GM12891 (cell line): ENCODE measurements around the gene LRP5.
"Not testable (repeated sequence)": the region's sequence is repeated elsewhere in the genome, so short reads cannot be mapped to it uniquely, and the experiment has no call there.

Experiments used
- DNase-seq: peaks from one replicate; pipeline ENCODE4 v3.0.0; 2011; ENCODE audit warnings: low spot score; ENCODE audit not compliant: insufficient read length
- FAIRE-seq: peaks from 2 replicates; lab custom pipeline; 2011; peaks lifted over from hg19 to GRCh38; lab: Jason Lieb, UNC
- PAX5 ChIP-seq: IDR thresholded peaks from 2 replicates; pipeline ENCODE4 v1.6.1; 2011; ENCODE audit warnings: low read length, moderate library complexity, mild to moderate bottlenecking; ENCODE audit not compliant: insufficient read depth, severe bottlenecking
- POLR2A ChIP-seq: IDR thresholded peaks from 2 replicates; pipeline ENCODE4 v1.6.1; 2011; ENCODE audit warnings: low read depth, low read length, control low read depth
- POLR2AphosphoS5 ChIP-seq: IDR thresholded peaks from 2 replicates; pipeline ENCODE4 v1.6.1; 2011; ENCODE audit warnings: low read depth, low read length, control low read depth
- POU2F2 ChIP-seq: IDR thresholded peaks from 2 replicates; pipeline ENCODE4 v1.6.1; 2011; ENCODE audit warnings: low read depth, mild to moderate bottlenecking, control low read depth, low read length, moderate library complexity
- SPI1 ChIP-seq: IDR thresholded peaks from 2 replicates; pipeline ENCODE4 v1.6.1; 2011; ENCODE audit warnings: low read depth, low read length, control low read depth
- TAF1 ChIP-seq: IDR thresholded peaks from 2 replicates; pipeline ENCODE4 v1.6.1; 2011; ENCODE audit warnings: low read depth, low read length, control low read depth

LRP5 gene

DNA sequence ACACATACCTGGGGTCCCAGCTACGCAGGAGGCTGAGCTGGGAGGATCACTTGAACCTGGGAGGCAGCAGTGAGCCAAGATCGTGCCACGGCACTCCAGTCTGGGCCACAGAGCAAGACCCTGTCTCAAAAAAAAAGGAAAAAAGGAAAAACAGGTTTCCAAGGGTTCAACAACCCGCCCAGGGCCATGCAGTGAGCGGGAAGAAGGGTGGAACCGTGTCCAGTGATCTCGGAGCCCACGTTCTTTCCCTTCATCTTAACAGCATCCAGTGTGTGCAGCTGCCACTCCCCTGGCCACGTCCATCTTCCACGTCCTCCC, 14.9 kb upstream of the LRP5 start:
- peak; percentile 33 for FAIRE-seq
- DNase-seq = no peak
- TF ChIP-seq SPI1 (no peak), POLR2A (no peak), PAX5 (no peak), POU2F2 (no peak), POLR2AphosphoS5 (no peak), TAF1 (no peak)

DNA sequence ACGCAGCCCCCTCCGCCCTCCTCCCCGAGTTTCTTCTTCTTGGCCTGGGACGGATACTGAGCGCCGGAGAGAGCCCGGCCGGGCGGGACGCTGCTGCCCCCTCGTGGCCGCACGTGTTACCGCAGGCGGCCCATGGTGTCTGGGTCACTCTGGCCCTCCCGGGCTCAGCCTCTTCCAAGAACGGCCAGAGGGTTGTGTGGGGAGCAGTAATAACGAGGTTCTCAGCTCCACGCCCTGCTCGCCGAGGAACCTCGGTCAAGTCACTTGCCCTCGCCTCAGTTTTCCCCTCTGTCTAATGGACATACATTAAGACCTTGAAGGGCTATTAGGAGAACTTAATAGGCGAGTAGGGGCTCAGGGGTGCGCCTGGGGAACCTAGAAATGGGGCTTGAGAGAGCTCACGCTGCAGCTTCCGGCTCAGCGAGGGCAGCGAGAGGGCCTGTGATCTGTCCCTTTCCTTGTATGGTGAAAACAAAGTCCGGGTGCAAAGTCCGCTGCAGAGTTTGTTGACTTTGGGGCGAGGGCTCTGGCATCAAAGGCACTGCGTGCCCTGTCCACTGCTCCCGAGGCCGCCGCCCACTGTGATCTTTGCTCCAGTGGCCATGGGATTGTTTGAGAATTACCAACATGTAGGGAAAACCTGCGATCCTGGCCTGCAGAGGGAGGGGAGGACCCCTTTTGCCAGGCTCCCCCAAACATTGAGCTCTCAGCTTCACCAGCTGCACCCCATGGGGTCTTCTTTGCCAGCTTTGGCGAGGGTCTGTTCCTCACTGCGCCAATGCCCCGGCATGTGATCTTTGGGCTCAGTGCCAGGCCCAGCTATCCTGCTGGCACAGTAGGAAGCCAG, 14.4 kb upstream of the LRP5 start:
- FAIRE-seq = peak; percentile 40
- TF ChIP-seq POLR2AphosphoS5 = no peak
- no peak for TF ChIP-seq POU2F2
- DNase-seq = peak; percentile 72

DNA sequence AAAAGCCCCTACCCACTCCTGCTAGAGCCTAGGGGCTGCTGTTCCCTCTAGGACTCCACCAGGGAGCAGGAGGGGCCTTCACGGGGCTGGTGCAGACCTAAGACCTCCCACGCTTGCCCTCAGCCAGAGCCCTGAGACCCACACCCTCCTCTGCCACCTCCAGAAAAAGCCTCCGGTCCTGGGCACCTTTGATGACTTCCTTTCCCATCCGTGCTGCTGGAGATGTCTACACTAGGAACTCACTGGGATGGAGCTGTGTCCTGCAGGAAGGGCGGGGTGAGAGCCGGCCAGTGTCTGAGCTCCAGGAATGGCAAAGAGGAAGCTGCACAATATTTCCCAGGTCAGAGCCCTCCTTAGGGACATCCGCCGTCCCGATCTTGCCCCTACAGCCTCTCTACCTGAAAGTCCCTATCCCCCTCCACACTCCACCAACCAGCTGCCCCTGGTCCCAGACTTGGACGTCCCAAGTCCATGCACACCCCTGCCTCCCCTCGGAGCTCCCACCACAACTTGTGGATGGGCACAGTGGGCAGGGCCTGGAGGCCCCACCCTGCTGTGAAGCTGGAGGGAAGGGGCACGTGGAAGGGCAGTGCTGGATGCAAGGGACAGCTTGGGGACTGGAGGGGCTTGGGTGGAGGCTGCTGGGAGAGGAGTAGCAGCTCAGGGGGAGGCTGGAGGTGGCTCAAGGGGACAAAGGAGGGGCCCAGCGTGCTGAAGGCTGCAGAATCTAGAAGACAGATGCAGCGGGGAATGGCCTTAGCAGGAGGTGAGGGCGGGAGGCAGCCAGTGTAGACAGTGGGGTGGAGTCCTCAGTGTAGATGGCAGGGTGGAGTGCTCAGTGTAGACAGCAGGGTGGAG, 13.5 kb upstream of the LRP5 start:
- no peak for TF ChIP-seq TAF1
- no peak for TF ChIP-seq POU2F2
- TF ChIP-seq PAX5 = no peak
- TF ChIP-seq SPI1 = no peak
- no peak for TF ChIP-seq POLR2AphosphoS5
- no peak for TF ChIP-seq POLR2A
- FAIRE-seq (no peak), DNase-seq (no peak)

DNA sequence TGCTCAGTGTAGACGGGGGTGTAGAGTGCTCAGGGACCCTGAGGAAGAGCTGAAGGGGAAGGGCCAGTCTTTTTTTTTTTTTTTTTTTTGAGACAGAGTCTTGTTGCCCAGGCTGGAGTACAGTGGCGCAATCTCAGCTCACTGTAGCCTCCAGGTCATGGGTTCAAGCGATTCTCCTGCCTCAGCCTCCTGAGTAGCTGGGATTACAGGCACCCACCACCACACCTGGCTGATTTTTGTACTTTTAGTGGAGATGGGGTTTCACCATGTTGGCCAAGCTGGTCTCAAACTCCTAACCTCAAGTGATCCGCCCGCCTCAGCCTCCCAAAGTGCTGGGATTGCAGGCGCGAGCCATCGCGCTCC, 12.9 kb upstream of the LRP5 start:
- not testable (repeated sequence) for DNase-seq, FAIRE-seq

DNA sequence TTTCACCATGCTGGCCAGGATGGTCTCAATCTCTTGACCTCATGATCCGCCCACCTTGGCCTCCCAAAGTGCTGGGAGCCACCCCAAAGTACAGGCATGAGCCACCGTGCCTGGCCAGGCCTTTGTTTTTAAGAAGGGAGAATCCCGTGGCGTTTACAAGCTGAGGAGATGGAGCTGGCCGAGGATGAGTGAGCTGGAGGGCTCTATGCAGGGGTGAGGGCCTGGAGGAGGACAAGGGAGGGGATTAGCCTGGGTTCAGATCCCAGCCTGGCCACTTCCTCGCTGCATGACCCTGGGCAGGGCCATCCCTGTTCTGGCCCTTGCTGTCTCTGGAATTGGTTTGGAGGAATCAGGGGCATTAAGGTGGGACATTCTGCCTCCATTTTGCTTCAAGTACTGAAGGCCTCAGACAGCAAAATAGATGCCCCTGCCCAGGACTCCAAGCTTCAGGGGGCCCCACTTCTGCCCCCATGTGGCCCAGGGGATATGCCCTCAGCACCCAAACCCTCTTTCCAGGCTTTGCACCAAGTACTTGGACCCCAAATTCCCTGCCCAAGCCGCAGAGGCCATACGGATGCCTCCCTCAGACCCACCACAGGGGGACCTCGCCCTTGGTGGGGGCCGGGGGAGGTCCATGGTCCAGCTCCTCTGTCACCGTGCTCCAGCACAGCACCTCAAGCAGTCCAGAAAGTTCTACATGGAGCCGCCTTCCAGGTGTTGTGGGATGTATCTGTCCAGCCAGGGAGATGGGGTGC, 12.1 kb upstream of the LRP5 start:
- no peak for TF ChIP-seq POU2F2
- no peak for FAIRE-seq
- no peak for DNase-seq

DNA sequence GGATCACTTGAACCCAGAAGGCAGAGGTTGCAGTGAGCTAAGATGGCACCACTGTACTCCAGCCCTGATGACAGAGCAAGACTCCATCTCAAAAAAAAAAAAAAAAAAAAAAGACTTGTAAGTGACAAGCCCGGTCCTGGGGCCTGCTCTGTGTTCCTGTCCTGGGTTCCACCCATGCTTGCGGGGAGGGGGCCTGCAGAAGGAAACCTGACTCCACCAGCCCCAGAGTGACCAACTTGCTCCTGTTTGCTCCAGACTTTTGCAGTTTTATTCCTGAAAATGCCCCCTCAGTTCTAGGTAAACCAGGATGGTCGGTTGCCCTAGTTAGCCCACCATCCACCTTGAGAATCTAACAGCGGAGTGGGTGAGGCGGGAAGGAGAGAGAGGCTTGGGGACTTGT, 10.1 kb upstream of the LRP5 start:
- FAIRE-seq (no peak), DNase-seq (no peak)
- TF ChIP-seq POLR2A (no peak), POLR2AphosphoS5 (no peak), POU2F2 (no peak), TAF1 (no peak), SPI1 (no peak), PAX5 (no peak)

DNA sequence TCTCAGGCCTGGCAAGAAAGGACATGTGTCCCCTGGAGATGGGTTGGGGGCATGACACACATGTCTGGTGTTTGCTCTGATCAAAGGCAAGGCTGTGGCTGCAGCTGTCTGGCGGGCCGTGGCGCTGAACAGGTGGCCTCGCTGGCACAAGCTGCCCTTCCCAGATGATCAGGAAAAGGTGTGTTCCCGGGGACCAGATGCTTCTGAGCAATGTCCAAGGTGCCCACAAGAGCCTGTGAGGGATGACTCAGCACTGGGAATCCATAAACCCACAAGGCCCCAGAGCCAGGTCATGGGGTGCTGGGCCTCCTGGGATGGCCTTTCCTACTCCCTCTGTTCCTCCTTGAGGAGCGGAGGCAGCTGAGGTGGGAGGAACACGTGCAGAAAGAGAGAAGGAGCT, 9.7 kb upstream of the LRP5 start:
- DNase-seq (no peak), FAIRE-seq (no peak)
- TF ChIP-seq POLR2A (no peak), TAF1 (no peak), POU2F2 (no peak), POLR2AphosphoS5 (no peak), PAX5 (no peak), SPI1 (no peak)

DNA sequence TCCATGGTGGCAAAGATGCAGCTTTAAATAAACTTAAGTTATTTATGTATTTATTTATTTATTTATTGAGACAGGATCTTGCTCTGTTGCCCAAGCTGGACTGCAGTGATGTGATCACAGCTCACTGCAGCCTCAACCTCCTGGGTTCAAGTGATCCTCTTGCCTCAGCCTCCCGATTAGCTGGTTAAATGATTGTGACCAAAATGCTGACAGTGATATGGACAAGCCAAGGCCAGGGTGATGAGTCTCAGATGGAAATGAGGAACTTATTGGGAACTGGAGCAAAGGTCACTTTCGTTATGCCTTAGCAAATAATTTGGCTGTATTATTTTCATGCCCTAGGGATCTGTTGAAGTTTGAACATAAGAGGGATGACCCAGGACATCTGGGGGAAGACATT, 9.3 kb upstream of the LRP5 start:
- DNase-seq (no peak), FAIRE-seq (peak; percentile 84)
- TF ChIP-seq SPI1 (no peak), POLR2AphosphoS5 (no peak), POLR2A (no peak), POU2F2 (no peak), TAF1 (no peak), PAX5 (no peak)

DNA sequence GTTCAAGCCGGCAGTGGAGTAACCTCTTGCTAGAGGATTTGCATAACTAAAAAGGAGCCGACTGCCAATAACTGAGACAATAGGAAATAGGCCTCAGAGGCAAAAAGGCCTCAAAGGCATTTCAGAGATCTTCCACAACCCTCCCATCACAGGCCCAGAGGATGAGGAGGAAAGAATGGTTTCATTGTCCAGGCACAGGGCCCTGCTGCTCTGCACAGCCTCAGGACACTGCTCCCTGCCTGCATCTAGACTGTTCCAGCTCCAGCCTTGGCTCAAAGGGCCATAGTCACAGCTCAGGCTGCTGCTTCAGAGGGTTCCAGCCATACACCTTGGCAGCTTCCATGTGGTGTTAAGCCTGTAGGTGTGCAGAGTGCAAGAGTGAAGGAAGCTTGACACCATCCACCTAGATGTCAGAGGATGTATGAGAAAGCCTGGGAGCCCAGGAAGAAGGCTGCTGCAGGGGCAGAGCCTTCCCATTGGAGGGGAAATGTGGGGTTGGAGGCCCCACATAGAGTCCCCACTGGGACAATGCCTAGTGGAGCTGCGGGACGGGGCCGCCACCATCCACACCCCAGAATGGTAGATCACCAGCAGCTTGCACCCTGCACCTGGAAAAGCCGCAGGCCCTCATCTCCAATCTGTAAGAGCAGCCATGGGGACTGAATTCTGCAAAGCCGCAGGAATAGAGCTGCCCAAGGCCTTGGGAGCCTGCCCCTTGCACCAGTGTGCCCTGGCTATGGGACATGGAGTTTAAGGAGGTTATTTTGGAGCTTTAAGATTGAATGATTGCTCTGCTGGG, 8.2 kb upstream of the LRP5 start:
- FAIRE-seq (no peak), DNase-seq (no peak)
- TF ChIP-seq PAX5 (no peak), SPI1 (no peak), POLR2A (no peak), TAF1 (no peak), POU2F2 (no peak), POLR2AphosphoS5 (no peak)
